DND-41 (cell line): ENCODE data around the gene FAM240B.

ENCODE experiments used
- ATAC-seq: fragments of 200-7000 bp; cut with Tn5 transposase; 3 replicates; pipeline ENCODE4 v1.9.1; 2021; ENCODE audit warnings: low read depth; ENCODE audit not compliant: insufficient read depth
- DNase-seq: peaks from one replicate; pipeline ENCODE4 v3.0.0-alpha.2; 2020
- H2AFZ ChIP-seq: 2 replicates; pipeline ENCODE4 v1.6.0; 2012; ENCODE audit warnings: low read depth, low read length
- H3K27ac ChIP-seq: 2 replicates; pipeline ENCODE4 v1.5.1; 2012; ENCODE audit warnings: low read length, inconsistent platforms
- H3K27me3 ChIP-seq: fragments of 200-600 bp; sonication (generic); 2 replicates; pipeline ENCODE4 v1.6.0; 2012; ENCODE audit warnings: low read length, mild to moderate bottlenecking, inconsistent platforms; ENCODE audit not compliant: insufficient read depth, poor library complexity
- H3K36me3 ChIP-seq: 2 replicates; pipeline ENCODE4 v1.5.1; 2012; ENCODE audit warnings: low read length, inconsistent platforms; ENCODE audit not compliant: insufficient read depth
- H3K4me1 ChIP-seq: 2 replicates; pipeline ENCODE4 v1.5.1; 2012; ENCODE audit warnings: mild to moderate bottlenecking, low read length; ENCODE audit not compliant: insufficient read depth
- H3K4me2 ChIP-seq: 2 replicates; pipeline ENCODE4 v1.6.0; 2012; ENCODE audit warnings: mild to moderate bottlenecking, moderate library complexity, low read length, inconsistent platforms; ENCODE audit not compliant: insufficient read depth
- H3K4me3 ChIP-seq, 2 experiments: fragments of 200-600 bp in 1 of 2; shearing (Covaris generic) in 1 of 2; 2 replicates each; pipeline ENCODE4 v1.5.1; 2012 to 2016; ENCODE audit warnings: inconsistent platforms in 2 of 2, low read length in 2 of 2, mild to moderate bottlenecking in 2 of 2, low read depth in 1 of 2, moderate library complexity in 1 of 2
- H3K79me2 ChIP-seq: 2 replicates; pipeline ENCODE4 v1.6.0; 2012; ENCODE audit warnings: low read length, inconsistent platforms; ENCODE audit not compliant: insufficient read depth
- H3K9ac ChIP-seq: 2 replicates; pipeline ENCODE4 v1.6.0; 2012; ENCODE audit warnings: low read depth, mild to moderate bottlenecking, inconsistent platforms, low read length, moderate library complexity
- H3K9me3 ChIP-seq: 2 replicates; pipeline ENCODE4 v1.5.1; 2012; ENCODE audit warnings: low read length, moderate library complexity, mild to moderate bottlenecking, inconsistent platforms; ENCODE audit not compliant: insufficient read depth, severe bottlenecking
- H4K20me1 ChIP-seq: 2 replicates; pipeline ENCODE4 v1.6.0; 2012; ENCODE audit warnings: low read length; ENCODE audit not compliant: insufficient read depth
- EZH2 ChIP-seq: IDR thresholded peaks from 3 replicates; pipeline ENCODE4 v1.6.1; 2012; ENCODE audit warnings: borderline replicate concordance, low read depth, mild to moderate bottlenecking, moderate library complexity, low read length, inconsistent platforms; ENCODE audit not compliant: severe bottlenecking
- TF ChIP-seq, protein P1 (sequence below): IDR thresholded peaks from 2 replicates; pipeline ENCODE4 v1.5.1; 2012; ENCODE audit warnings: borderline replicate concordance, low read length, moderate library complexity, mild to moderate bottlenecking; ENCODE audit not compliant: poor library complexity, severe bottlenecking; ENCODE audit errors: extremely low read depth

FAM240B gene

DNA sequence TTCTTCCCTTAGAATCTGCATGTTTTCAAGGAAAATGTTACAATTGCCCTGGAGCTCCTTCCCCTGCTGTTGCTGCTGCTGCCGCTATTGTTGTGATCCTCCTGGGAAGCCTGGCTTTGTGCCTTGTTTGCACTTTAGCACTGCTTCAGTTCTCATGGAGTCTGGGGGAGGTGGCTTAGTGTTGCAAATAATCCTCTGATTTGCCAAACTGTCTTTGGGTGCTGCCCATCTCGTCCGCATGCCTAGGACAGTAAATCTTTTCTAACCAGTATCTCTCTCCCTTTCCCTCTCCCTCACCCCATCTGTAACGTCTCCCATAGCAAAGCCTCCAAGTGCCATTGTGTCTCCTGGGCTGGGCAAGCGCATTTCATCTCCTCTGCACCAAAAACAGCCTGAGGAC lies 30.3 kb downstream of the FAM240B start:
- no peaks in the 10 kb centered on the region for H3K27me3 ChIP-seq
- no peak overlapping the region for H3K9ac ChIP-seq
- no peak for DNase-seq
- no peak for TF ChIP-seq EZH2
- TF ChIP-seq, protein P1, sequence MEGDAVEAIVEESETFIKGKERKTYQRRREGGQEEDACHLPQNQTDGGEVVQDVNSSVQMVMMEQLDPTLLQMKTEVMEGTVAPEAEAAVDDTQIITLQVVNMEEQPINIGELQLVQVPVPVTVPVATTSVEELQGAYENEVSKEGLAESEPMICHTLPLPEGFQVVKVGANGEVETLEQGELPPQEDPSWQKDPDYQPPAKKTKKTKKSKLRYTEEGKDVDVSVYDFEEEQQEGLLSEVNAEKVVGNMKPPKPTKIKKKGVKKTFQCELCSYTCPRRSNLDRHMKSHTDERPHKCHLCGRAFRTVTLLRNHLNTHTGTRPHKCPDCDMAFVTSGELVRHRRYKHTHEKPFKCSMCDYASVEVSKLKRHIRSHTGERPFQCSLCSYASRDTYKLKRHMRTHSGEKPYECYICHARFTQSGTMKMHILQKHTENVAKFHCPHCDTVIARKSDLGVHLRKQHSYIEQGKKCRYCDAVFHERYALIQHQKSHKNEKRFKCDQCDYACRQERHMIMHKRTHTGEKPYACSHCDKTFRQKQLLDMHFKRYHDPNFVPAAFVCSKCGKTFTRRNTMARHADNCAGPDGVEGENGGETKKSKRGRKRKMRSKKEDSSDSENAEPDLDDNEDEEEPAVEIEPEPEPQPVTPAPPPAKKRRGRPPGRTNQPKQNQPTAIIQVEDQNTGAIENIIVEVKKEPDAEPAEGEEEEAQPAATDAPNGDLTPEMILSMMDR, result no peak
- H3K27ac ChIP-seq, result no peak overlapping the region
- peaks cover 18% of the 10 kb centered on the region for H3K4me1 ChIP-seq
- no peak for ATAC-seq
- no peaks in the 10 kb centered on the region for H4K20me1 ChIP-seq
- no peak overlapping the region for H3K4me2 ChIP-seq
- H3K79me2 ChIP-seq, result no peaks in the 10 kb centered on the region
- H3K4me3 ChIP-seq, result no peak overlapping the region
- H3K36me3 ChIP-seq, result no peaks in the 10 kb centered on the region
- H2AFZ ChIP-seq, result no peak overlapping the region
- H3K9me3 ChIP-seq, result no peaks in the 10 kb centered on the region

DNA sequence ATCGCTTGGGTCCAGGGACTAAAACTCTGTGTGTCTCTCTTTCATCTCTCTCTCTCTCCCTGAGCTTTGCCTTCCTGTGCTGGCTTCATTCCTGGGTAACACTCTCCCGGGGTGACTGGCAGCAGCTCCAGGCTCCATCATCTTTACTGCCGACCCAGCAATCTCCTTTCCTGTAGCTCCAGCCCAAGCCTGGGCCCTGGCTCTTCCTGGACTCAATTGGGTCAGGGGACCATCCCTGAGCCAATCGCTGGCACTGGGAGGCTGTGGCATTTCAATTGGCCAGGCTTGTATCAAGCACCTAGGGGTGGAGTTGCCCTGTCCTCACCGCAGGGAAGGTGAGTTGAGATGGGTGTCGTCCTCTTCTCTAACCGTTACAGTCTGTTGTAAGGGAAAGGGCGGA lies 31.9 kb downstream of the FAM240B start:
- Histone ChIP-seq H3K4me2 (no peak overlapping the region), H3K4me3 (no peak overlapping the region), H3K9ac (no peak overlapping the region), H3K79me2 (no peaks in the 10 kb centered on the region), H3K4me1 (peaks cover 8% of the 10 kb centered on the region), H3K27ac (no peak overlapping the region), H4K20me1 (no peaks in the 10 kb centered on the region), H3K27me3 (no peaks in the 10 kb centered on the region), H3K36me3 (no peaks in the 10 kb centered on the region), H3K9me3 (no peaks in the 10 kb centered on the region), H2AFZ (no peak overlapping the region)
- no peak for DNase-seq
- no peak for TF ChIP-seq EZH2
- TF ChIP-seq, protein P1, result no peak
- no peak for ATAC-seq

DNA sequence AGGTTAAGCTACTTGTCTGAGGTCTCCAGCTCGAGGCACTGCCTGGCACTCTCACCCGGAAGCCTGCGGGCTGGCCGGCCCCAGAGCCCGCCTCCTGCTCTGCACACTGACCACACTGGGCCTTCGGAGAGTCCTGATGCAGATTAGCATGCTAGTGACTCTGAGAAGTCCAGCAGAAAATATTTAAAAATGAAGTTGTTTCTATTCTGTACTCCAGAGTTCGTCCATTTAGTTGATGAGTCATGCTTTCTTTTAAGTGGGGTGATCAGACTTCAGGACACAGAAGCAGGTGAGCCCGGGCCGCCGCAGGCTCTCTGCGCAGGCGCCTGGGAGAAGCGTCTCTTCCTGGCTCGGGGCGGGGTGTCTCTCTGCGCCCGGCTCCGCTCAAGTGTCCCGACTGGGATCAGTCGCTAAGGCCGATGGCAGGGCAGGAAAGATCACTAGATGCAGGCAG lies 32.5 kb downstream of the FAM240B start:
- no peak overlapping the region for H3K4me2 ChIP-seq
- H3K27ac ChIP-seq, result no peak overlapping the region
- peaks cover 2% of the 10 kb centered on the region for H3K4me1 ChIP-seq
- no peak overlapping the region for H3K4me3 ChIP-seq
- no peak overlapping the region for H3K9ac ChIP-seq
- H3K27me3 ChIP-seq, result no peaks in the 10 kb centered on the region
- ATAC-seq, result no peak
- no peaks in the 10 kb centered on the region for H3K79me2 ChIP-seq
- no peaks in the 10 kb centered on the region for H3K36me3 ChIP-seq
- H2AFZ ChIP-seq, result no peak overlapping the region
- TF ChIP-seq, protein P1, result no peak
- TF ChIP-seq EZH2, result no peak
- no peaks in the 10 kb centered on the region for H3K9me3 ChIP-seq
- no peaks in the 10 kb centered on the region for H4K20me1 ChIP-seq
- no peak for DNase-seq

DNA sequence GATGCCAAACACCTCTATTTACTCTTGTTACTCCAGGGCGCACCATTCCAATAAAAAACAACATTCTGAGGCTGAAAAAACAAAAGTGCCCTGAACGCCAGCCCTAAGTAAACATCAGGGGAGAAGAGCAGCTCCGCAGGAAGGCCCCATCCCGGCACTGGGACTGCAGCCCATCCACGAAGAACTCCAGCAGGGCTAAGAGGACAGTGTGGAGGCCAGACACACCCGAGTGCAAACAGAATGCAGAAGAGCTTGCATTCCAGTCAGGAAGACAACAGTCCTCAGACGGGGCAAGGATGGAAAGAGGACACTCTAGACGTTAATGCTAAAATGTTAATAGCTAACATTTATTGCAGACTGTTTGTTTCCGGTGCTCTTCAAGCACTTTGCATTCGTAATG lies 33.0 kb downstream of the FAM240B start:
- no peak overlapping the region for H3K27ac ChIP-seq
- H3K4me3 ChIP-seq, result no peak overlapping the region
- no peaks in the 10 kb centered on the region for H3K27me3 ChIP-seq
- no peaks in the 10 kb centered on the region for H3K36me3 ChIP-seq
- H3K79me2 ChIP-seq, result no peaks in the 10 kb centered on the region
- no peak overlapping the region for H3K9ac ChIP-seq
- no peak overlapping the region for H3K4me2 ChIP-seq
- no peak for ATAC-seq
- no peaks in the 10 kb centered on the region for H3K9me3 ChIP-seq
- DNase-seq, result no peak
- no peak overlapping the region for H2AFZ ChIP-seq
- no peaks in the 10 kb centered on the region for H4K20me1 ChIP-seq
- no peak for TF ChIP-seq EZH2
- TF ChIP-seq, protein P1, result no peak
- no peaks in the 10 kb centered on the region for H3K4me1 ChIP-seq
